Loucy (cell line): ENCODE measurements around the gene GIT2.

Experiments
- H2AFZ ChIP-seq: fragments of 200-600 bp; sonication (generic); 2 replicates; pipeline ENCODE4 v1.6.0; 2016; ENCODE audit warnings: antibody characterized with exemption, mild to moderate bottlenecking, low read length, moderate library complexity
- H3F3A ChIP-seq: fragments of 200-600 bp; 2 replicates; pipeline ENCODE4 v1.6.0; 2016; ENCODE audit warnings: antibody characterized with exemption, low read depth, mild to moderate bottlenecking
- H3K27me3 ChIP-seq: fragments of 200-600 bp; sonication (generic); 2 replicates; pipeline ENCODE4 v1.6.1; 2014; ENCODE audit warnings: low read length, mild to moderate bottlenecking; ENCODE audit not compliant: insufficient read depth, poor library complexity, severe bottlenecking
- H3K36me3 ChIP-seq: fragments of 200-600 bp; sonication (generic); 2 replicates; pipeline ENCODE4 v1.6.1; 2016; ENCODE audit warnings: low read length; ENCODE audit not compliant: insufficient read depth
- H3K4me1 ChIP-seq: fragments of 200-600 bp; sonication (generic); 2 replicates; pipeline ENCODE4 v1.5.1; 2014; ENCODE audit warnings: low read length, mild to moderate bottlenecking; ENCODE audit not compliant: insufficient read depth, poor library complexity, severe bottlenecking
- H3K4me2 ChIP-seq: fragments of 200-600 bp; sonication (generic); 2 replicates; pipeline ENCODE4 v1.6.0; 2014; ENCODE audit warnings: antibody characterized with exemption, low read length, low read depth, mild to moderate bottlenecking; ENCODE audit not compliant: poor library complexity, severe bottlenecking
- H3K4me3 ChIP-seq: fragments of 200-600 bp; sonication (generic); 2 replicates; pipeline ENCODE4 v1.5.1; 2014; ENCODE audit warnings: low read length, mild to moderate bottlenecking, mixed read lengths; ENCODE audit not compliant: poor library complexity, severe bottlenecking
- H3K79me2 ChIP-seq: fragments of 200-600 bp; sonication (generic); 2 replicates; pipeline ENCODE4 v1.6.1; 2014; ENCODE audit warnings: low read length; ENCODE audit not compliant: insufficient read depth
- H3K9ac ChIP-seq: fragments of 200-600 bp; sonication (generic); 2 replicates; pipeline ENCODE4 v1.6.0; 2014; ENCODE audit warnings: mild to moderate bottlenecking, low read depth, low read length, moderate library complexity; ENCODE audit not compliant: poor library complexity, severe bottlenecking
- H3K9me2 ChIP-seq: fragments of 200-600 bp; sonication (generic); replicated peaks from 2 replicates; pipeline ENCODE4 v1.6.1; 2016; ENCODE audit warnings: low read depth, low read length, mixed read lengths
- H3K9me3 ChIP-seq: fragments of 200-600 bp; sonication (generic); 2 replicates; pipeline ENCODE4 v1.6.1; 2014; ENCODE audit warnings: mild to moderate bottlenecking, antibody characterized with exemption, low read length, low read depth; ENCODE audit not compliant: insufficient read depth
- H4K20me1 ChIP-seq: fragments of 200-600 bp; sonication (generic); 2 replicates; pipeline ENCODE4 v1.6.0; 2014; ENCODE audit warnings: antibody characterized with exemption, low read length, mild to moderate bottlenecking; ENCODE audit not compliant: insufficient read depth, poor library complexity, severe bottlenecking
- CTCF ChIP-seq: fragments of 200-600 bp; sonication (generic); conservative IDR thresholded peaks from 2 replicates; pipeline ENCODE4 v1.5.1; 2014; ENCODE audit warnings: mild to moderate bottlenecking, antibody characterized with exemption, low read length
- EZH2phosphoT487 ChIP-seq: fragments of 200-600 bp; IDR thresholded peaks from 2 replicates; pipeline ENCODE4 v1.6.1; 2018; ENCODE audit warnings: antibody characterized with exemption, mild to moderate bottlenecking, moderate library complexity, borderline replicate concordance

Gene GIT2

DNA sequence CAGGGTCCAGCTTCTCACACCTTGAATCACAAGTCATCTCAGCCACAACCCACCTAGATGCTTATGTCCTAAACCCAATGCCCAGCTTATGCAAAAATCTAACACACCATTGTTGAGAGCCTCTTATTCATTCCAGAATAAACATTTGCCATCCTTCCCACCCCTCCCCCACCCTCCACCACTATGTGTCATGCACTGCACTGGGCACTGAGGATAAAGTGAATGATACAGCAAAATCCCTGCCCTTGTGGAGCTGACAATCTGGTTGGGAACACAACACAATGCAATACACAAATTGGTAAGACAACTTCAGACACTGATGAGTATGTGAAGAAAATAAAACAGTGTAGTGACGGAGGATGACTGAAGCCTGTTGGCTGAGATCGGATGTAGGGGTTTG is 114.4 kb downstream of the GIT2 start:
- no peak overlapping the region for H3K4me2 ChIP-seq
- peaks cover 33% of the 10 kb centered on the region for H3K4me1 ChIP-seq
- H3K36me3 ChIP-seq = no peaks in the 10 kb centered on the region
- H2AFZ ChIP-seq = no peak overlapping the region
- no peak overlapping the region for H3K4me3 ChIP-seq
- no peaks in the 10 kb centered on the region for H3K27me3 ChIP-seq
- no peak overlapping the region for H3K9ac ChIP-seq
- H4K20me1 ChIP-seq = no peaks in the 10 kb centered on the region
- H3F3A ChIP-seq = no peaks in the 10 kb centered on the region
- H3K79me2 ChIP-seq = peaks cover 34% of the 10 kb centered on the region
- TF ChIP-seq CTCF (no peak), EZH2phosphoT487 (no peak)
- H3K9me3 ChIP-seq = no peaks in the 10 kb centered on the region
- H3K9me2 ChIP-seq = no peaks in the 10 kb centered on the region

- TF ChIP-seq CTCF (no peak), EZH2phosphoT487 (no peak)
- Histone ChIP-seq H3F3A (no peaks in the 10 kb centered on the region), H4K20me1 (peaks cover 6% of the 10 kb centered on the region), H3K36me3 (no peaks in the 10 kb centered on the region), H3K27me3 (no peaks in the 10 kb centered on the region), H3K9me3 (no peaks in the 10 kb centered on the region), H3K79me2 (peaks cover 40% of the 10 kb centered on the region), H3K4me3 (peak overlapping the region; percentile 86), H3K9me2 (no peaks in the 10 kb centered on the region), H3K4me2 (peak overlapping the region; percentile 96), H3K9ac (peak overlapping the region; percentile 65), H3K4me1 (peaks cover 40% of the 10 kb centered on the region), H2AFZ (peak overlapping the region; percentile 97)
Observed at GRCh38 chr12:109880938-109881337, 115.2 kb downstream of the GIT2 start.

DNA sequence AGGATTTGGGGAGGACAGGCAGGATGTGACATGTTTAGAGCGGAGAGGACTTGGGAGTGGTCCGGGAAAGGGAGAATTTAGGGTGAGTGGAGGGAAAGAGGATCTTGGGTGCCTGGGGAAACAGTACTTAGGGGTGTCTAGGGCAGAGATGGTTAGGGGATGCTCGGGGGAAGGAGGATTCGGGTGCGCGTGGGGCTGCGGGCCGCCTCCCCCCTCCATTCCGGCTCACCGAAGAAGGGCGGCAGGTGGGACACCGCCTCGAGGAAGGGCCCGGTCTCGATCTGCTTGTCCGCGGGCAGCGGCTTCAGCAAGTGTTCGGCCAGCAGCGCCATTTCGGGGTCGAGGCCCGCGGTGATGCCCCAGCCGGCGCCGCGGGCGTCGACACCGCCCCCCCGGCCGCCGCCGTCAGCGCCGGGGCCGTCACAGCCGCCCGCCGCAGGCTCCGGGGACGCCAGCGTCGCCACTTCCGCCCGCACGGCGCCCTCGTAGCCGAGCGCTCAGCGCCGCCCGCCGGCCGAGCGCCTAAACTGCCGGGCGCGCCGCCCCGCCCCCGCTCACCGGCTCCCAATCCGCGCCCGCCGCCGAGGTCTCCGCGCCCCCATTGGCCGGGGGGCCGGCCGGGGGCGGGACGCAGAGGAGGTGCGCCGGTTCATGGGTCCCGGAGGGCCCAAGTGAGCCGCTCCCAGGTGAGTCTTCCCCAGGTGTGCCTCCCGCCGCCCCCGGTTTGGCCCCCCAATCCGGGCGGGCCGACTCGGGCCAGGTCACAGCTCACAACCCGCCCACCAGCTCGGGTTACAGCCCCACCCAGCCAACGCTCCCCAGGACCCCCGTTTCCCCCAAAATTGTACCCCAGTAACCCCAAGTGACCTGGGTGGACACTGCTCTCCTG is 115.9 kb downstream of the GIT2 start, which contains the start of gene GLTP:
GLTP (minus strand) TSS at position 499 of the 889 bp plus-strand sequence; CDS start at position 332, 167 bp downstream.
- Histone ChIP-seq H3K36me3 (no peaks in the 10 kb centered on the region), H4K20me1 (peaks cover 6% of the 10 kb centered on the region), H2AFZ (peak within 1 kb of the TSS; percentile 97), H3K27me3 (no peaks in the 10 kb centered on the region), H3K4me2 (peak within 1 kb of the TSS; percentile 96), H3K4me1 (peaks cover 47% of the 10 kb centered on the region), H3F3A (no peaks in the 10 kb centered on the region), H3K9me3 (no peaks in the 10 kb centered on the region), H3K9me2 (no peaks in the 10 kb centered on the region), H3K4me3 (peak within 1 kb of the TSS; percentile 90), H3K9ac (peak within 1 kb of the TSS; percentile 82), H3K79me2 (peaks cover 42% of the 10 kb centered on the region)
- no peak; the same call in 1 of the 2 replicates for TF ChIP-seq CTCF
- TF ChIP-seq EZH2phosphoT487 = no peak
